UCSD-AML1 (cell line): ENCODE results near the gene CCT8.

Experiments used
- DNase-seq: peaks from one replicate; lab custom pipeline; 2025; ENCODE audit not compliant: unreplicated experiment; lab: John Stamatoyannopoulos, UW

Gene CCT8

DNA sequence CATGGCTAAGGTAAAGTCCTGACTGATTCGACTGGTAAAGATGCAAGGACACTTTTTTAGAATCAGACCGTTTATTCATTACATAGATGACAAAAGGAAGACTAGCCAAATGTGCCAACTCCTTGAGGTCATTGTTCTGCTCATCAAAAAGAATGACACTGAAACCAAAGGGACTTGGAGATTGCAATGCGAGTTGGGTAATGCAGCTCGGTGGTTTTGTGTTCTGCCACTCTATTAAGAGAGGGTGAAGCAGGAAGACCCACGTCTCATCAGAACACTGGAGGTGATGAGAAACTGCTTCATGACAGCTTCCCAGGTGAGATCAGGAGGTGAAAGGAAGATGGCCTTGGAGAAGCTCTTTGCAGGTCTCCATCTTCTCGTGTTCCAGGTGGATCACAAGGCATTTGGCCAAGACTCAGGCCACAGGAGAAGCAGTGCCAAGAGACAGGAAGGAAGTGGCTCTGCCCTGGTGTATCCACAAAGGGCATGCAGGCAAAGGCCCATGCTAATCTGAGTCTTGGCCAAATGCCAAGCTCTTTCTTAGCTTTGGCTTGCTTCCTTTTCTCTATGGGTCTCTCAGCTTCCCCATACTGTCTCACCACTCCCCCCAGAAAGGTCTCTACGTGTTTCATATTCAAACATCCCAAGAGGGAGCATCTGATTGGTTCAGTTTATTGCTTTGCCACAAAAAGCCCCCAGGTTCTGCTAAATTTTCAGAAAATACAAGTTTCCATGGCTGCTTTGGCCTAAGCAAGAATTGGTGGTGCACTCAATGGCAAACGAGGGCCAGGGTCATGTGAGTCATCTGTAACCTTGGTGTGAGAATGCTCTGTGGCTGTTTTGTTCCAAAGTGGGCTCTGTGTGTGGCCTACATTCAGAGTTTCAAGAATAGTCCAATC lies 5.7 kb upstream of the CCT8 start:
- DNase-seq, result peak; percentile 51

- peak; percentile 16 for DNase-seq
These were observed 4.2 kb upstream of the CCT8 start for GRCh38 chr21:29077651-29078090.

GRCh38 chr21:29076731-29077640 lies 3.5 kb upstream of the CCT8 start:
- DNase-seq, result peak; percentile 56

DNA sequence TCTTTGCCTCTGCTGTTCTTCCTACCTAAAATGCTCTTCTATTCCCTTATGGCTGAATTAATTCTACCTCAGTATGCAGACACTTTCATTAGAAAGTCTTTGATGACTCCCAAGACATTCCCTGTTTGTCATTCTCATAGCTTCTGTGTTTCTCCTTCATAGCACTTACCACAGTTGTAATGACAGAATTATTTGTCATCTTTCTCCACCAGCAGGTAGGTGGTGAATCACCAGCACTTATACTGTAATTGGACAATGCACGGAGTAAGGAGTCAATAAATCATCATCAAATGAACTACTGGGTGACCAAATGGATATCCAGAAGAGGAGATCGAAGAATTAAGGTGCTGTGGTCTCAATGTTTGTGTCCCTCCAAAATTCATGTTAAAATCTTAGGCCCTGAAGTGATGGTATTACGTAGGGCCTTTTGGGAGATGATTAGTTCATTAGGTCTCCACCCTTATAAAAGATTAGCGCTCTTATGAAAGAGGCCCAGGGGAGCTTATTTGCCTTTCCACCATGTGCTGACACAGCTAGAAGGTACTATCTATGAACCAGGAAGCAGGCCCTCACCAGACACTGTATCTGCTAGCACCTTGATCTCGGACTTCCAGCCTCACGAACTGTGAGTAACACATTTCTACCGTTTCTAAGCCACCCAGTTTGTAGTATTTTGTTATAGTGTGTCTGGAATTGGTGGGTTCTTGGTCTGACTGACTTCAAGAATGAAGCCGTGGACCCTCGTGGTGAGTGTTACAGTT lies 2.4 kb upstream of the CCT8 start:
- DNase-seq, result no peak

GRCh38 chr21:29074783-29075182 lies 1.3 kb upstream of the CCT8 start:
- DNase-seq, result peak; percentile 13

DNA sequence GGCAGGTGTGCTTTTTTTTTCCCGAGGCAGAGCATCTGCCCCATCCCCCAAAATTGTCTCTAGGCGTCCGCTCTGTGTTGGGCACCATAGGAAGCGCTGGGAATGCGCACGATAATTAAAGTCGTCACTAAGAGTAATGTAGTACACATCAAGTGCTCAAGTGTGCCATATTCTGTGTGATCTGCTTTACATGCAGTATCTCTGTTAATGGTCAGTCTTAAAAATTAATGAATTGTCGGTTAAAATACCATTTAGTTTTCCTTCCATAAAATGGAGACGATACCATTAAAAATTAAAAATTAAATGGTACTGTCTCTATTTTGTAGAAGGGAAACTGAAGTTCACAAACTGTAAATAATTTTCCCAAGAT lies 544 bp upstream of the CCT8 start:
- no peak for DNase-seq

- no peak for DNase-seq
These were observed 601 bp downstream of the CCT8 start for GRCh38 chr21:29072873-29073221.

GRCh38 chr21:29064850-29065481 lies 8.5 kb downstream of the CCT8 start:
- DNase-seq, result no peak

GRCh38 chr21:29056538-29057050 lies 16.9 kb downstream of the CCT8 start:
- DNase-seq, result no peak

DNA sequence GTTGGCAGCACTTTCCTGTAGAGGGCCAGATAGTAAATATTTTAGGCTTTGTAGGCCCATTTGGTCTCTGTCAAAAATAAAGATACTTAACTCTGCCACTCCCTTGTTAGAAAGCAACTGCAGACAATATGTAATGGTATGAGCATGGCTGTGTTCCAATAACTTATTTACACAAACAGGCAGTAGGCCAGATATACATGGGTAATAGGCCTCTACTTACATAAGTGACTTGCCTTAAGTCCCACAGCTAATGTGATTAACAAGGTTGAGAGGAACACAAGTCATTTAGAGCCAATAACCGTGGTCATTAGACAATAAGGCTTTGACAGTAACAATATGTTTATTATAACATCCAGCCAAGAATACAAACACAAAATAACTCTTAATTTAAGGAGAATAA lies 17.4 kb downstream of the CCT8 start:
- DNase-seq, result no peak

DNA sequence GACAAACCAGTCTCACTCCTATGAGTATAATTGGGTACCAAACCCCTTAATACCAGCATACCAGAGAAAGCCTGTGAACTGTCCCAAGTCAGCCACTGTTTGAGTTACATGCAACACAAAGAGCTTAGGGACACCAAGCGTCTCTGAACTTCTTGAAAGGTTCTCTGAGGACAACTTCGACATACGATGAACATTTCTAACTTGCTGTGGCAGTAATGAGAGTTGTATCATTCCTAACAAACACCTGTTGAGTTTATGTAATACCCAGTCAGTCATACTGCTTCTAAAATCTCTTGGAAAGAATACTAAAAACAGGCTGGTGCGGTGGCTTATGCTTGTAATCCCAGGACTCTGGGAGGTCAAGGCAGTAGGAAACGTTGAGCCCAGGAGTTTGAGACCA lies 18.4 kb downstream of the CCT8 start:
- no peak for DNase-seq

GRCh38 chr21:29053656-29054055 lies 19.8 kb downstream of the CCT8 start:
- no peak for DNase-seq

DNA sequence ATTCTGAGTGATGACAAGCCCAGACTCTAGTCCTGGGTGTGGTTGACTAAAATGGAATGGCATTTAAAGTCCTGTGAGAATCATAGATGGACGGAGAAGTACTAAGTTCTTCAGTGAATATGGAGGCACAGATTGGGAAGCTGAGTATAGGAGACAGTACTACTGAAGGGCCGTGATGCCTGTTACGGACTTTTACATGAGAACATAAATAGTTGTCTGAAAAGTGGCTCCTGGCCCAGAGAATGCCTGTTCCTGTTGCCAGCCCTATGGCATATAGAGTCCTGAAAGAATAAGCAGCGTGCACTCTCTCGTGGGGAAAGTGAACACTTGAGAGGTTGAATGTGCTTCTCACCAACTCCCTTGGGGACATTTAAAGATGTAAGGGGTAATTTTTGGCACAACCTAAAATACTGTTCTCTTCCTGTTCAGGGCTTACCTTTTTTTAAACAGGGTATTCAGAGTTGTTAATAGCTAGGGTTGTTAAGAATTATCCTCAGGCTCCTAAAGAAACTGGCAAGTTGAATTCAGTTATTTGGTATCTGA lies 20.4 kb downstream of the CCT8 start:
- DNase-seq, result no peak

DNA sequence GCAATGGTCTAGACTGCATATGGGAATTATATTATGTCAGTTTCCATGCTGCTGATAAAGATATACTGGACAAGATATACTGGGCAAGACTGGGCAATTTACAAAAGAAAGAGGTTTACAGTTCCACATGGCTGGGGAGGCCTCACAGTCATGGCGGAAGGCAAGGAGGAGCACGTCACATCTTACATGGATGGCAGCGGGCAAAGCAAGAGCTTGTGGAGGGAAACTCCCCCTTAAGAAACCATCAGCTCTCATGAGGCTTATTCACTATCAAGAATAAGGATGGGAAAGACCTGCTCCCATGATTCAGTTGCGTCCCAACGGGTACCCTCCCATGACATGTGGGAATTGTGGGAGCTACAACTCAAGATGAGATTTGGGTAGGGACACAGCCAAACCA lies 21.2 kb downstream of the CCT8 start:
- DNase-seq, result no peak

- DNase-seq, result no peak
These were observed 38.8 kb downstream of the CCT8 start for GRCh38 chr21:29034678-29035077.

GRCh38 chr21:29033871-29034270 lies 39.6 kb downstream of the CCT8 start:
- no peak for DNase-seq

DNA sequence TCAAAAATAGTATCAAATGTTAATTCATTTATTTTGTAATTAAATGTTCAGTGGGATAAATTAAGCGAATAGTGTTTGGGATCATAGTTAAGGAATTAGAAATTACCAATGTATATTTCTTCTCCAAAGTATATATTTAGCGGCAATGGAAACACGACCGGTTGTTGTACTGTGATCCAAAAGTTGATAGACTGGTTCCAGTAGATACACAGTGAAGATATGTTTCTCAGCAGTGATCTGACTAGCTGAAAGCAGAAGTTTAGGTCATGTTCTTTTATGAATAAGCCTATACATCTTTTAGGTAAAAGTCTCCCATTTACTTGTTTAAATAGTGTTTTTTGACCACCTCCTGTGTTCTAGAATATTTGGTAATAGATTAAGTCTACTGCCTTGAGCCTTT lies 40.1 kb downstream of the CCT8 start:
- DNase-seq, result no peak

DNA sequence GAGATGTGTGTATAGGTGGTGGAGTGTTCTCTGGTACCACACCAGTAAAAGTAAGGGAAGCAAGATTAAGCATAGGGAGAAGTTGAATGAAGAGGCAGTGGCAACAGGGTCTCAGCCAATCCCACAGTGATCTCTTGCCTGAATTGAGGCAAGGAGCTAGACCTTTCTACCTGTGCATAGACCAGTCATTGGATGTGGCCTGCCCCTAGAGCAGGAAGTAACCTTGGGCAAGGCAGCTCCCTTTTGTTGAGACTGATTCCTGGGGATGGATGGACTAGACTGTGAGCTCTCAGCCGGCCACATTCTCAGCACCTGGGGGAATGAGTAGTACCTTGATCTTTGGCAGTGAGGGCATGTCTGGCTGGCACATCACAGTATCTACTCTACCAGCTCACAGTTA lies 42.5 kb downstream of the CCT8 start:
- DNase-seq, result no peak

GRCh38 chr21:29029524-29029923 lies 43.9 kb downstream of the CCT8 start:
- no peak for DNase-seq

GRCh38 chr21:29025328-29025713 lies 48.1 kb downstream of the CCT8 start:
- no peak for DNase-seq
